ENCODE data around the gene ADGRF1.
"Not testable (repeated sequence)": the region's sequence is repeated elsewhere in the genome, so short reads cannot be mapped to it uniquely, and the experiment has no call there.

Gene ADGRF1

GRCh38 chr6:47019941-47020340 lies 22.2 kb downstream of the ADGRF1 start:
- no peak for DNase-seq

- DNase-seq, result no peak
Observed at GRCh38 chr6:47016909-47017308, 25.2 kb downstream of the ADGRF1 start.

- no peak for DNase-seq
Observed at GRCh38 chr6:47016261-47016660, 25.9 kb downstream of the ADGRF1 start.

GRCh38 chr6:47014401-47014800 lies 27.7 kb downstream of the ADGRF1 start:
- no peak for DNase-seq

- DNase-seq, result no peak
Observed at GRCh38 chr6:47009583-47009982, 32.5 kb downstream of the ADGRF1 start.

- DNase-seq, result no peak
Observed at GRCh38 chr6:47008397-47008763, 33.8 kb downstream of the ADGRF1 start.

GRCh38 chr6:47007657-47008396 lies 34.3 kb downstream of the ADGRF1 start:
- no peak for DNase-seq

- no peak for DNase-seq
Observed at GRCh38 chr6:47005486-47005885, 36.6 kb downstream of the ADGRF1 start.

- DNase-seq, result no peak
Observed at GRCh38 chr6:47004463-47004862, 37.7 kb downstream of the ADGRF1 start.

- no peak for DNase-seq
Observed at GRCh38 chr6:47000842-47001241, 41.3 kb downstream of the ADGRF1 start.

- no peak for DNase-seq
Observed at GRCh38 chr6:46998436-46999017, 43.6 kb downstream of the ADGRF1 start.

GRCh38 chr6:46997646-46998045 lies 44.5 kb downstream of the ADGRF1 start:
- DNase-seq, result no peak

- DNase-seq, result no peak
Observed at GRCh38 chr6:46996860-46997641, 45.1 kb downstream of the ADGRF1 start.

- no peak for DNase-seq
Observed at GRCh38 chr6:46994933-46995332, 47.2 kb downstream of the ADGRF1 start.

- no peak for DNase-seq
Observed at GRCh38 chr6:46993846-46994245, 48.3 kb downstream of the ADGRF1 start.

- DNase-seq, result not testable (repeated sequence)
Observed at GRCh38 chr6:46992391-46992790, 49.7 kb downstream of the ADGRF1 start.

GRCh38 chr6:46990818-46991510 lies 51.2 kb downstream of the ADGRF1 start:
- DNase-seq, result not testable (repeated sequence)

GRCh38 chr6:46990031-46990644 lies 52.0 kb downstream of the ADGRF1 start:
- DNase-seq, result no peak

GRCh38 chr6:46989398-46989797 lies 52.7 kb downstream of the ADGRF1 start:
- no peak for DNase-seq

GRCh38 chr6:46985943-46986342 lies 56.2 kb downstream of the ADGRF1 start:
- no peak for DNase-seq

- no peak for DNase-seq
Observed at GRCh38 chr6:46983007-46983411, 59.1 kb downstream of the ADGRF1 start.

- DNase-seq, result no peak
Observed at GRCh38 chr6:46979206-46979605, 62.9 kb downstream of the ADGRF1 start.

GRCh38 chr6:46974786-46975185 lies 67.3 kb downstream of the ADGRF1 start:
- no peak for DNase-seq
